CD1c-positive myeloid dendritic cell (primary cell): ENCODE measurements around the gene STIM2.
"Not testable (repeated sequence)": the region's sequence is repeated elsewhere in the genome, so short reads cannot be mapped to it uniquely, and the experiment has no call there.

Experiments used
- DNase-seq: peaks from one replicate; pipeline ENCODE4 v3.0.0-alpha.2; 2016; ENCODE audit errors: extremely low spot score

The STIM2 gene

GRCh38 chr4:27001398-27002164, 140.9 kb downstream of the STIM2 start:
- DNase-seq = no peak

- no peak for DNase-seq
Measured at GRCh38 chr4:27003642-27004113, 143.0 kb downstream of the STIM2 start.

- DNase-seq = no peak
Measured at GRCh38 chr4:27005501-27005900, 144.9 kb downstream of the STIM2 start.

GRCh38 chr4:27005905-27006590, 145.4 kb downstream of the STIM2 start:
- no peak for DNase-seq

- no peak for DNase-seq
Measured at GRCh38 chr4:27006646-27007045, 146.0 kb downstream of the STIM2 start.

GRCh38 chr4:27007507-27007906, 146.9 kb downstream of the STIM2 start:
- DNase-seq = no peak

- no peak for DNase-seq
Measured at GRCh38 chr4:27008679-27009078, 148.0 kb downstream of the STIM2 start.

GRCh38 chr4:27009539-27009938, 148.9 kb downstream of the STIM2 start:
- DNase-seq = no peak

- DNase-seq = peak; percentile 63
Measured at GRCh38 chr4:27010334-27010940, 149.8 kb downstream of the STIM2 start.

GRCh38 chr4:27011401-27011800, 150.8 kb downstream of the STIM2 start:
- DNase-seq = no peak

GRCh38 chr4:27013012-27013411, 152.4 kb downstream of the STIM2 start:
- no peak for DNase-seq

GRCh38 chr4:27016551-27016950, 155.9 kb downstream of the STIM2 start:
- DNase-seq = no peak

GRCh38 chr4:27017623-27018022, 157.0 kb downstream of the STIM2 start:
- no peak for DNase-seq

GRCh38 chr4:27018076-27018475, 157.4 kb downstream of the STIM2 start:
- no peak for DNase-seq

- no peak for DNase-seq
Measured at GRCh38 chr4:27018910-27019309, 158.3 kb downstream of the STIM2 start.

- DNase-seq = no peak
Measured at GRCh38 chr4:27019766-27020165, 159.1 kb downstream of the STIM2 start.

- DNase-seq = no peak
Measured at GRCh38 chr4:27020203-27020602, 159.6 kb downstream of the STIM2 start.

GRCh38 chr4:27020603-27021002, 160.0 kb downstream of the STIM2 start:
- DNase-seq = no peak

GRCh38 chr4:27022963-27023362, 162.3 kb downstream of the STIM2 start:
- no peak for DNase-seq

GRCh38 chr4:27023366-27023765, 162.7 kb downstream of the STIM2 start:
- DNase-seq = no peak

- no peak for DNase-seq
Measured at GRCh38 chr4:27024805-27025204, 164.2 kb downstream of the STIM2 start.

- DNase-seq = no peak
Measured at GRCh38 chr4:27027428-27027827, 166.8 kb downstream of the STIM2 start.

- not testable (repeated sequence) for DNase-seq
Measured at GRCh38 chr4:27035127-27035526, 174.5 kb downstream of the STIM2 start.
